IPS-20b (cell line): ENCODE data around the gene ALAS1.

Source experiments
- H3K27ac ChIP-seq: one replicate; pipeline ENCODE4 v1.5.1; 2013; ENCODE audit warnings: low read length
- H3K27me3 ChIP-seq: 2 replicates; pipeline ENCODE4 v1.6.1; 2013; ENCODE audit warnings: mild to moderate bottlenecking, low read length, inconsistent platforms; ENCODE audit not compliant: insufficient read depth
- H3K36me3 ChIP-seq: 2 replicates; pipeline ENCODE4 v1.6.1; 2013; ENCODE audit warnings: low read depth, mild to moderate bottlenecking, inconsistent platforms, low read length, moderate library complexity; ENCODE audit not compliant: insufficient read depth
- H3K4me1 ChIP-seq: 2 replicates; pipeline ENCODE4 v1.6.1; 2013; ENCODE audit warnings: mild to moderate bottlenecking, control low read depth, inconsistent platforms, low read length, moderate library complexity; ENCODE audit not compliant: insufficient read depth
- H3K4me3 ChIP-seq: 2 replicates; pipeline ENCODE4 v1.5.1; 2013; ENCODE audit warnings: mild to moderate bottlenecking, low read length, inconsistent platforms
- H3K9ac ChIP-seq: 2 replicates; pipeline ENCODE4 v1.6.1; 2013; ENCODE audit warnings: low read depth, mild to moderate bottlenecking, inconsistent platforms, low read length, moderate library complexity
- H3K9me3 ChIP-seq: 2 replicates; pipeline ENCODE4 v1.6.1; 2013; ENCODE audit warnings: mild to moderate bottlenecking, low read depth, low read length, inconsistent platforms; ENCODE audit not compliant: insufficient read depth

The ALAS1 gene

GRCh38 chr3:52178537-52178936 is 19.4 kb upstream of the ALAS1 start:
- Histone ChIP-seq H3K4me1 (no peaks in the 10 kb centered on the region), H3K27ac (no peak overlapping the region), H3K9me3 (no peaks in the 10 kb centered on the region), H3K36me3 (no peaks in the 10 kb centered on the region), H3K27me3 (no peaks in the 10 kb centered on the region), H3K9ac (no peak overlapping the region), H3K4me3 (no peak overlapping the region)

- no peaks in the 10 kb centered on the region for H3K27me3 ChIP-seq
- H3K9ac ChIP-seq = no peak overlapping the region
- H3K4me3 ChIP-seq = no peak overlapping the region
- H3K27ac ChIP-seq = no peak overlapping the region
- H3K9me3 ChIP-seq = no peaks in the 10 kb centered on the region
- H3K4me1 ChIP-seq = no peaks in the 10 kb centered on the region
- H3K36me3 ChIP-seq = no peaks in the 10 kb centered on the region
Observed at GRCh38 chr3:52181543-52181942, 16.4 kb upstream of the ALAS1 start.

- Histone ChIP-seq H3K27me3 (no peaks in the 10 kb centered on the region), H3K4me3 (no peak overlapping the region), H3K9me3 (no peaks in the 10 kb centered on the region), H3K36me3 (no peaks in the 10 kb centered on the region), H3K9ac (no peak overlapping the region), H3K27ac (no peak overlapping the region), H3K4me1 (no peaks in the 10 kb centered on the region)
Observed at GRCh38 chr3:52182196-52182595, 15.8 kb upstream of the ALAS1 start.

- no peak overlapping the region for H3K9ac ChIP-seq
- no peak overlapping the region for H3K4me3 ChIP-seq
- H3K36me3 ChIP-seq = no peaks in the 10 kb centered on the region
- no peak overlapping the region for H3K27ac ChIP-seq
- no peaks in the 10 kb centered on the region for H3K27me3 ChIP-seq
- no peaks in the 10 kb centered on the region for H3K4me1 ChIP-seq
- no peaks in the 10 kb centered on the region for H3K9me3 ChIP-seq
Observed at GRCh38 chr3:52182691-52183090, 15.3 kb upstream of the ALAS1 start.

- Histone ChIP-seq H3K27ac (no peak overlapping the region), H3K4me3 (no peak overlapping the region), H3K4me1 (no peaks in the 10 kb centered on the region), H3K9ac (no peak overlapping the region), H3K36me3 (no peaks in the 10 kb centered on the region), H3K9me3 (no peaks in the 10 kb centered on the region), H3K27me3 (no peaks in the 10 kb centered on the region)
Observed at GRCh38 chr3:52183786-52184445, 14.0 kb upstream of the ALAS1 start.

GRCh38 chr3:52184690-52185089 is 13.3 kb upstream of the ALAS1 start:
- Histone ChIP-seq H3K27me3 (no peaks in the 10 kb centered on the region), H3K27ac (no peak overlapping the region), H3K9me3 (no peaks in the 10 kb centered on the region), H3K9ac (no peak overlapping the region), H3K36me3 (no peaks in the 10 kb centered on the region), H3K4me1 (no peaks in the 10 kb centered on the region), H3K4me3 (no peak overlapping the region)

GRCh38 chr3:52185311-52185710 is 12.6 kb upstream of the ALAS1 start:
- H3K27ac ChIP-seq = no peak overlapping the region
- no peaks in the 10 kb centered on the region for H3K27me3 ChIP-seq
- no peak overlapping the region for H3K9ac ChIP-seq
- no peak overlapping the region for H3K4me3 ChIP-seq
- no peaks in the 10 kb centered on the region for H3K4me1 ChIP-seq
- no peaks in the 10 kb centered on the region for H3K9me3 ChIP-seq
- no peaks in the 10 kb centered on the region for H3K36me3 ChIP-seq

- Histone ChIP-seq H3K27ac (no peak overlapping the region), H3K4me3 (no peak overlapping the region), H3K4me1 (no peaks in the 10 kb centered on the region), H3K9me3 (no peaks in the 10 kb centered on the region), H3K36me3 (no peaks in the 10 kb centered on the region), H3K9ac (no peak overlapping the region), H3K27me3 (no peaks in the 10 kb centered on the region)
Observed at GRCh38 chr3:52185837-52186236, 12.1 kb upstream of the ALAS1 start.

- Histone ChIP-seq H3K4me1 (no peaks in the 10 kb centered on the region), H3K36me3 (no peaks in the 10 kb centered on the region), H3K27ac (no peak overlapping the region), H3K9me3 (no peaks in the 10 kb centered on the region), H3K4me3 (no peak overlapping the region), H3K9ac (no peak overlapping the region), H3K27me3 (no peaks in the 10 kb centered on the region)
Observed at GRCh38 chr3:52186729-52187128, 11.2 kb upstream of the ALAS1 start.

- H3K4me1 ChIP-seq = no peaks in the 10 kb centered on the region
- no peak overlapping the region for H3K27ac ChIP-seq
- H3K9ac ChIP-seq = no peak overlapping the region
- no peaks in the 10 kb centered on the region for H3K36me3 ChIP-seq
- no peaks in the 10 kb centered on the region for H3K9me3 ChIP-seq
- no peaks in the 10 kb centered on the region for H3K27me3 ChIP-seq
- H3K4me3 ChIP-seq = no peak overlapping the region
Observed at GRCh38 chr3:52188556-52188955, 9.4 kb upstream of the ALAS1 start.

- H3K4me1 ChIP-seq = no peaks in the 10 kb centered on the region
- H3K27ac ChIP-seq = no peak overlapping the region
- no peaks in the 10 kb centered on the region for H3K36me3 ChIP-seq
- no peak overlapping the region for H3K9ac ChIP-seq
- no peak overlapping the region for H3K4me3 ChIP-seq
- H3K27me3 ChIP-seq = no peaks in the 10 kb centered on the region
- no peaks in the 10 kb centered on the region for H3K9me3 ChIP-seq
Observed at GRCh38 chr3:52190294-52191074, 7.5 kb upstream of the ALAS1 start.

- H3K36me3 ChIP-seq = no peaks in the 10 kb centered on the region
- H3K9ac ChIP-seq = no peak overlapping the region
Observed at GRCh38 chr3:52191663-52192062, 6.3 kb upstream of the ALAS1 start.

More at GRCh38 chr3:52191663-52192062, 6.3 kb upstream of the ALAS1 start:
- H3K9me3 ChIP-seq = no peaks in the 10 kb centered on the region
- no peak overlapping the region for H3K4me3 ChIP-seq
- no peaks in the 10 kb centered on the region for H3K4me1 ChIP-seq
- no peaks in the 10 kb centered on the region for H3K27me3 ChIP-seq
- H3K27ac ChIP-seq = no peak overlapping the region
